ENCODE measurements around the gene ABCB6. TPM values are rescaled to one million over a fixed set of nuclear protein-coding genes. Genes with fewer than 3 reads are reported as not detected.

ABCB6 gene
- total and polyA plus RNA-seq, 10 donors = 8.4 to 28.7 (median 14.0) TPM

DNA sequence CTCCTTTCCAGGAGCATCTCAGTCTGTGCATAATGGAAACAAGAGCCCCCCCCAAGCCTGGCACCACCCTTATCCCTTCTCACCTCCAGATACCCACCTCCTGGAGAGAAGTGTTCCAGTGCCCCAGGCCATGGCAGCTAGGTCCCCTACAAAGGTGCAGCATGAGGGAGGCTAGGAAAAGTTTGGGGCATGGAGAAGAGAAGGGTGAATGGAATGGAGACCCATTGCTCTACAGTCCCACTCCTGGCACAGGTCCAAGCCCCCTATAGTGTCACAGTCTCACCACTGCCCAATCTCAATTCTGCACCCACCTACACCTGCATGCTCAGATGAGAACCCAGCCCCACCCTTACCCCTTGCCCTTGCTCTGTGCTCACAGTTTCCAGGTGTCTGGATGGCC is 49.8 kb downstream of the ABCB6 start:
- peaks cover 5 to 46% (median 13%) of the 10 kb centered on the region in 6 donors for H3K4me1 ChIP-seq
- H3K27me3 ChIP-seq (replicated peaks in 1 of 7) = no peaks in the 10 kb centered on the region
- H3K4me3 ChIP-seq = no peak overlapping the region
- no peaks in the 10 kb centered on the region for H3K9me3 ChIP-seq
- intact Hi-C loops (cut with DNase I; ENCODE audit: low total_unique reads) = no loop called here
- no peak for DNase-seq
- TF ChIP-seq, protein P1, sequence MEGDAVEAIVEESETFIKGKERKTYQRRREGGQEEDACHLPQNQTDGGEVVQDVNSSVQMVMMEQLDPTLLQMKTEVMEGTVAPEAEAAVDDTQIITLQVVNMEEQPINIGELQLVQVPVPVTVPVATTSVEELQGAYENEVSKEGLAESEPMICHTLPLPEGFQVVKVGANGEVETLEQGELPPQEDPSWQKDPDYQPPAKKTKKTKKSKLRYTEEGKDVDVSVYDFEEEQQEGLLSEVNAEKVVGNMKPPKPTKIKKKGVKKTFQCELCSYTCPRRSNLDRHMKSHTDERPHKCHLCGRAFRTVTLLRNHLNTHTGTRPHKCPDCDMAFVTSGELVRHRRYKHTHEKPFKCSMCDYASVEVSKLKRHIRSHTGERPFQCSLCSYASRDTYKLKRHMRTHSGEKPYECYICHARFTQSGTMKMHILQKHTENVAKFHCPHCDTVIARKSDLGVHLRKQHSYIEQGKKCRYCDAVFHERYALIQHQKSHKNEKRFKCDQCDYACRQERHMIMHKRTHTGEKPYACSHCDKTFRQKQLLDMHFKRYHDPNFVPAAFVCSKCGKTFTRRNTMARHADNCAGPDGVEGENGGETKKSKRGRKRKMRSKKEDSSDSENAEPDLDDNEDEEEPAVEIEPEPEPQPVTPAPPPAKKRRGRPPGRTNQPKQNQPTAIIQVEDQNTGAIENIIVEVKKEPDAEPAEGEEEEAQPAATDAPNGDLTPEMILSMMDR (IDR thresholded peaks at IDR 0.05 in 8 of 11, conservative IDR thresholded peaks at IDR 0.05 in 3 of 11) = no peak
- TF ChIP-seq POLR2A (IDR thresholded peaks at IDR 0.05) = no peak
- TF ChIP-seq POLR2AphosphoS5 (IDR thresholded peaks at IDR 0.05) = no peak
- H3K27ac ChIP-seq = peak overlapping the region in 1 of 8 donors; percentile 21
- peaks cover 0 to 47% (median 23%) of the 10 kb centered on the region in 6 donors for H3K36me3 ChIP-seq

DNA sequence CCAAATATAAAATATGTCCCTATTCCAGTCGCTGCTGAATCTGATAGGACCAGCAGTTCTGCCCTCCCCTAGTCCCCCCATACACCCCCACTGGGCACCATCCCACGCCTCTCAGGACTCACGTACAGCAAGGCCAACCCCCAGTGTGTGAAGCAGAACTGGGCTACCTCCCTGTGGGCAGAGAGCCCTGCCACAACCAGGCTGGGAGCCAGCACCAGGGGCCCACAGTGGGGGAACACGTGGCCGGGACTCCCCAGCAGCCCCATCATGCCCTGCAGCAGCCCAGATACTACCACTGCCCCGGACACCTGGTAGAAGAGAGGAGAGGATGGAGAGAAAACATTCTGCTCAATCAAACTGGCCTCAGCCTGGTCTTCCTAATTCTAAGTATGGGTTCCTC is 50.2 kb downstream of the ABCB6 start:
- Histone ChIP-seq H3K4me1 (peaks cover 5 to 42% (median 12%) of the 10 kb centered on the region in 6 donors), H3K4me3 (no peak overlapping the region), H3K36me3 (peaks cover 0 to 43% (median 19%) of the 10 kb centered on the region in 6 donors), H3K27ac (no peak overlapping the region), H3K27me3 (replicated peaks in 1 of 7) (no peaks in the 10 kb centered on the region), H3K9me3 (no peaks in the 10 kb centered on the region)
- TF ChIP-seq, protein P1 (IDR thresholded peaks at IDR 0.05 in 8 of 11, conservative IDR thresholded peaks at IDR 0.05 in 3 of 11) = no peak
- TF ChIP-seq POLR2A (IDR thresholded peaks at IDR 0.05) (no peak), POLR2AphosphoS5 (IDR thresholded peaks at IDR 0.05) (no peak)
- intact Hi-C loops (cut with DNase I; ENCODE audit: low total_unique reads) = no loop called here
- DNase-seq = no peak
- WGBS, 5 donors = 24 to 50% (median 25%) methylated on average over 6 of the region's 6 CpGs

DNA sequence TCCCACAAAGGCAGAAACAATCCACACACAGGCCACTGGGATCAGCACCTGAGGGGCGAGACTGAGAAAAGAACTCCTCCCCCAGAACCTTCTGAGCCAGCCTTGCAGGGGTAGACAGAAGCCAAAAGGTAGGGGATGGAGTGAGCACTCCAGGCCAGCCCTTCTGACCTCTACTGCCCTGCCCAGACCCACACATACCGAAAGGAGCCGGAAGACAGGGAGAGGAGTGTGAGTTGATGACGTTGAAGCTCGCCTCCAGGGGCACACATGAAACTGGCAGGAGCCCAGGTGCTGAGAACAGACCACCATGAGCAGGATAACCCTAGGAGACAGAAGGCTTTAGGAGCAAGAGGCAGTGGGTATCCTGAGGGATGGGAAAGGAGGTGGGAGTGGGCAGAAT is 50.8 kb downstream of the ABCB6 start:
- H3K27me3 ChIP-seq (replicated peaks in 1 of 7) = no peaks in the 10 kb centered on the region
- H3K36me3 ChIP-seq = peaks cover 0 to 37% (median 14%) of the 10 kb centered on the region in 6 donors
- TF ChIP-seq POLR2AphosphoS5 (IDR thresholded peaks at IDR 0.05) (no peak), POLR2A (IDR thresholded peaks at IDR 0.05) (no peak)
- TF ChIP-seq, protein P1 (IDR thresholded peaks at IDR 0.05 in 8 of 11, conservative IDR thresholded peaks at IDR 0.05 in 3 of 11) = no peak
- intact Hi-C loops (cut with DNase I; ENCODE audit: low total_unique reads) = no loop called here
- no peak for DNase-seq
- peaks cover 5 to 37% (median 12%) of the 10 kb centered on the region in 6 donors for H3K4me1 ChIP-seq
- 72 to 78% (median 76%) methylated on average over 5 of the region's 5 CpGs for WGBS, 5 donors
- H3K27ac ChIP-seq = no peak overlapping the region
- H3K4me3 ChIP-seq = no peak overlapping the region
- no peaks in the 10 kb centered on the region for H3K9me3 ChIP-seq

DNA sequence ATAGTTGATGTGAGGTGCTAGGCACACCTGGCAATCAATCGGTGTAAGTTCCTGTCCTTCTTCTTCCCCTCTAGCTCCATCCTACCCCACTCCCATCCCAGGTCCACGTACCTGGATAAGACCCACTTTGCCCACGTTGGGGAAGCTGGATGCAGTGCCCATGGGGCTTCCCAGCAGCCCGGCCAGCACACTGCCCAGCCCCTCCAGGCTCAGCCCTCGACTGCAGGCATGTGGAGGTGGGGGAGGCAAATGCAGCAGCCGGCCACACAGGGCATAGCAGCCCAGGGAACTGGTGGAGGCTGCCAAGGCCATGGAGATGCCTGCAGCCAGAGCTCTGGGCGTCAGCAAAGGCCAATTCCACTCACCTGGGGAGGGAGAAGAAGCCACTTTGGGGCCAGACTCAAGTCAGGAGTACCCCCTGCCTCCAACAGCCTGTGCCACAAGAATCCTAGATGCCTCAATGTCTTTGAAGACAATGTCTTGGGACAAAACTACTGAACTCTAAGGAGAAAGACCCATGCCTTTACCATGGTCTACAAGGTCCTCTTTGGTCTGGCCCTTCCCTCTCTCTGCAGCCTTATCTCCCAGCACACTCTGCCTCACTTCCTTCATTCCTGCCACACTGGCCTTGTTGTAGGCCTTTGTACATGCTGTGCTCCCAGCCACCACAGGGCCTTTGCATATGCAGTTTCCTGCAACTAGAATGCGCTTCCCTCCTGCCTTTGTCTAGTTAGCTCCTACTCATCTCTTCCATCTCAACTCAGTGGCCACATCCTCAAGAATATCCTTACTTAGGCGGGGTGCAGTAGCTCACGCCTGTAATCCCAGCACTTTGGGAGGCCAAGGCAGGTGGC is 53.5 kb downstream of the ABCB6 start:
- H3K27ac ChIP-seq = no peak overlapping the region
- peaks cover 0 to 24% (median 8%) of the 10 kb centered on the region in 6 donors for H3K4me1 ChIP-seq
- H3K4me3 ChIP-seq = no peak overlapping the region
- peaks cover 0 to 17% (median 0%) of the 10 kb centered on the region in 6 donors for H3K36me3 ChIP-seq
- no peaks in the 10 kb centered on the region for H3K9me3 ChIP-seq
- H3K27me3 ChIP-seq (replicated peaks in 1 of 7) = no peaks in the 10 kb centered on the region
- no peak for DNase-seq
- intact Hi-C loops (cut with DNase I; ENCODE audit: low total_unique reads) = no loop called here
- TF ChIP-seq POLR2AphosphoS5 (IDR thresholded peaks at IDR 0.05) (no peak), POLR2A (IDR thresholded peaks at IDR 0.05) (no peak)
- TF ChIP-seq, protein P1 (IDR thresholded peaks at IDR 0.05 in 8 of 11, conservative IDR thresholded peaks at IDR 0.05 in 3 of 11) = no peak
- WGBS, 5 donors = 88 to 93% (median 91%) methylated on average over 7 to 10 of the region's 10 CpGs
